Activated T-helper 17 cell treated with anti-CD3 and anti-CD28 coated beads, Interleukin-2, amount 50 U/mL, for 72 hours (primary cell): ENCODE results near the gene REL. TPM values are rescaled to one million over a fixed set of nuclear protein-coding genes. Genes with fewer than 3 reads are reported as not detected.

Experiments used
- total RNA-seq, 2 donors: library from RNA; stranded (reverse); gene quantifications; one replicate each; pipeline ENCODE4 v1.2.3, GENCODE V29; 2022

REL gene
- total RNA-seq, 2 donors from 2014 or later: 13.9 to 60.1 TPM

Other genes starting within 250 kb of the REL start
- 10 to 100 TPM; 10.7 to 15.8 TPM for gene PAPOLG, start 125.3 kb upstream of the REL start, total RNA-seq
- 10 to 100 TPM; 17.1 to 25.1 TPM for gene PEX13, start 136.1 kb downstream of the REL start, total RNA-seq
- gene PUS10, start 136.7 kb downstream of the REL start, total RNA-seq: 1 to 10 TPM; 5.1 to 5.7 TPM
- 1 to 10 TPM; 4.0 to 6.1 TPM for gene SANBR, start 184.3 kb downstream of the REL start, total RNA-seq